PC-3 (cell line): ENCODE results near the gene RGS17.

Source experiments
- CTCF ChIP-seq: fragments of 300-600 bp; sonication (generic); conservative IDR thresholded peaks from 2 replicates; pipeline ENCODE4 v1.5.1; 2017; ENCODE audit warnings: antibody characterized with exemption, low read depth, mild to moderate bottlenecking, low read length
- EZH2 ChIP-seq: fragments of 300-600 bp; sonication (generic); IDR thresholded peaks from one replicate; pipeline ENCODE4 v1.6.1; 2017; ENCODE audit warnings: antibody characterized with exemption, mild to moderate bottlenecking, low read length; ENCODE audit not compliant: unreplicated experiment
- EZH2phosphoT487 ChIP-seq: fragments of 300-600 bp; sonication (generic); IDR thresholded peaks from 2 replicates; pipeline ENCODE4 v1.6.1; 2018; ENCODE audit warnings: mild to moderate bottlenecking, antibody characterized with exemption, low read length, borderline replicate concordance

GRCh38 chr6:153012856-153013255 lies 118.2 kb downstream of the RGS17 start:
- TF ChIP-seq CTCF, result no peak
- no peak for TF ChIP-seq EZH2
- TF ChIP-seq EZH2phosphoT487, result no peak
